ENCODE measurements around the gene RPTOR.

- no peak for TF ChIP-seq CTCF (IDR thresholded peaks at IDR 0.05; ENCODE audit: insufficient read depth, low read length)
- TF ChIP-seq GABPA (IDR thresholded peaks at IDR 0.05; ENCODE audit: low read depth), result no peak
- TF ChIP-seq POLR2AphosphoS5 (IDR thresholded peaks at IDR 0.05; ENCODE audit: low read depth), result no peak
- TF ChIP-seq SPI1 (IDR thresholded peaks at IDR 0.05; ENCODE audit: borderline replicate concordance, low read depth), result no peak
- no peak for TF ChIP-seq REST (IDR thresholded peaks at IDR 0.05; ENCODE audit: insufficient replicate concordance, low read depth)
Measured at GRCh38 chr17:80990921-80991644, 446.4 kb downstream of the RPTOR start.
